Dermis blood vessel endothelial cell (primary cell): Measurements from ENCODE around the gene ABLIM3. TPM values are rescaled to one million over a fixed set of nuclear protein-coding genes. Genes with fewer than 3 reads are reported as not detected.
"Not testable (repeated sequence)": the region's sequence is repeated elsewhere in the genome, so short reads cannot be mapped to it uniquely, and the experiment has no call there.

ENCODE experiments used
- DNase-seq: peaks from one replicate; pipeline ENCODE4 v3.0.0; 2010
- total RNA-seq: library from RNA; depleted of rRNA; stranded (reverse); fragments of >200 nt; gene quantifications from 2 replicates; pipeline ENCODE4 v1.2.3, GENCODE V29; 2014

Gene ABLIM3
- total RNA-seq, 1 donor from 2014 or later, result 29.8 TPM

DNA sequence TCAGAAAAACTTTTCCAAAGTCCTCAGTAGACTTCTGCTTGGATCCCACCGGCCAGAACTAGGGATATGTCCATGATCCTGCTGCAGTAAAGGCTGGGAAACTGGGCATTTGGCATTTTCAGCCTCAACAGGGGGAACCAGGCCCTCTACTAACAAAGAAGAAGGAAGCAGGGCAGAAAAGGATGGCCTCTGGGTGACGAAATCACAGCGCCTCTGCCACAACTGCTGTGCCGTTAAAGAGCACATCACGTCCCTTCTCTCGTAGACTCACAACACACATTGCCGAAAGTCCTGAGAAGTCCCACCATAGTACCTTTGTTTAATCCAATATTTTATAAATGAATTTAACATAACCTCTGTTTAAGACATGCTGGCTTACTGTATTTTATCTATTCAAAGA is 120.0 kb downstream of the ABLIM3 start:
- no peak for DNase-seq

DNA sequence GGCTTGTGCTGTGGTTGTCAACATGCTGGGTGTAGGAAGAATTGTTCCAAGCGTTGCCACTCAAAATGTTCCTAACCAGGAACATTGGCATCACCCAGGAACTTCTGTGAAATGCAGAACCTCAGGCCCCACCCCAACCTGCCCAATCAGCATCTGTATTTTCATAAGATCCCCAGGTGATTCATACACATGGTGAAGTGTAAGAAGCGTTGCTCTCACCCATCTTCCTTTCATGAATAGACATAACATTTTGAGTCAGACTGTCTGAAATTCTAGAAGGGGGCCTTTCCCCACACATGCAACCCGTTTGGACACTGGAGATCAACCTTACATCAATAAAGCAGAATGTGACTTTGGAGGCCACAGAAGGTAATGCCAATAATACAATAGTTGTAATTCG is 121.0 kb downstream of the ABLIM3 start:
- no peak for DNase-seq

DNA sequence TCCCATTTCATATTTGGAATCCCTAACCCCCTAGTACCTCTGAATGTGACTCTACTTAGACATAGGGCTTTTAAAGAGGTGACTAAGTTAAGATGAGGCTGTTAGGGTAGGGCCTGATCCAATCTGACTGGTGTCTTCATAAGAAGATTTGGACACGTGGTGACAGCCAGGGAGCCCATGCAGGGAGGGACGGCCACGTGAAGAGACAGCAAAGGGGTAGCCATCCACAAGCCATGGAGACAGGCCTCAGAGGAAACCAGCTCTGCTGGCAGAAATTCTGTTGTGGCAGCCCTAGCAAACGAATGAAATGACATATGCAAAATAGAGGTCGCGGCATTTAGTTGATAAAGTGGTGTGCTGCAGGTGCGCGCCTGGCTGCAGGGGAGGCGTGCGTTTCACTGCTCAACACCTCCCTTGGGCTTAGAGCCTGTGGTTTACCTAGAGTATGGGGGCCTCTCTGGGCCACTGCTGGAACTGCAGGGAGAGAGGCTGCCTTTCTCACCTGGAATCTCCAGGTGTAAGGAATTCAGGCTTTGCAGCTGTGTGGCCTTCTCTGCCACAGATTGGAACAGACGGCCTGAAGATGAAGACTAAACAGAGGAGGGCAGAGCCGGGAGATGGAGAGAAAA is 123.3 kb downstream of the ABLIM3 start:
- peak; percentile 27 for DNase-seq

DNA sequence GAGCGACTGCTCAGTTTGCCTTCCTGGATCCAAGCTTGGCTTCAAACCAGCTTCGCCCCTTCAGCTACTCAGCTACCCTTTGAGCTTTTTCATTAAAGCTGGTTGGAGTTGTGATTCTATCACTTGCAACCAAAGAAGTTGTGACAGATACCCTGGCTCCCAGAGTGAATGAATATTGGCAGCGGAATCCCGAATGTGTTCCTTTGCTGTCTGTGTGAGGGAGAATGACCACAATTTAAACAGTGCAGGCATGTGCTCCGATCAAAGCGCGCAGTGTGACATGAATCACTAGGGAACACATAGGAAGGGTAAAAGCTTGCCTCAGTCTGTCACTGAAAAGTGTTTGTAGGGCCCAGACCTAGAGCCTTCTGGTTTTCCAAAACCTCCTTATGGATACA is 123.8 kb downstream of the ABLIM3 start:
- DNase-seq, result no peak

DNA sequence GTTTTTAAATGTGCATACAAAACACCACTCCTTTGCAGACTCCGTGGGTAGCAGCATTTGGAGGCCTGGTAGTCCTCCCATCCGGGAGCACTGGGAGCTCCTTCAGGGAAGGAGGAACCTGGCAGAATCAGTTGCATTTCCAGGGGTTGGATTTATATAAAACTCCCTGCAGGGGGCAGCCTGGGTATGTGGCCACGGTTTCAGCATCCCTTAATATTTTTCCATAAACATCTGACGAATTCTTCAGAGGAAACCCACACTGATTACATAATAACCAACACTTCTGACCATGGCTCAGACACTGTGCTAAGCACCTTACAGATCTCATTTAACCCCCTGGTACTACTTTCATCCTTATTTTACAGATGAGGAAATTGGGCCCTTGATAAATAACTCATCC is 124.3 kb downstream of the ABLIM3 start:
- DNase-seq, result peak; percentile 85

DNA sequence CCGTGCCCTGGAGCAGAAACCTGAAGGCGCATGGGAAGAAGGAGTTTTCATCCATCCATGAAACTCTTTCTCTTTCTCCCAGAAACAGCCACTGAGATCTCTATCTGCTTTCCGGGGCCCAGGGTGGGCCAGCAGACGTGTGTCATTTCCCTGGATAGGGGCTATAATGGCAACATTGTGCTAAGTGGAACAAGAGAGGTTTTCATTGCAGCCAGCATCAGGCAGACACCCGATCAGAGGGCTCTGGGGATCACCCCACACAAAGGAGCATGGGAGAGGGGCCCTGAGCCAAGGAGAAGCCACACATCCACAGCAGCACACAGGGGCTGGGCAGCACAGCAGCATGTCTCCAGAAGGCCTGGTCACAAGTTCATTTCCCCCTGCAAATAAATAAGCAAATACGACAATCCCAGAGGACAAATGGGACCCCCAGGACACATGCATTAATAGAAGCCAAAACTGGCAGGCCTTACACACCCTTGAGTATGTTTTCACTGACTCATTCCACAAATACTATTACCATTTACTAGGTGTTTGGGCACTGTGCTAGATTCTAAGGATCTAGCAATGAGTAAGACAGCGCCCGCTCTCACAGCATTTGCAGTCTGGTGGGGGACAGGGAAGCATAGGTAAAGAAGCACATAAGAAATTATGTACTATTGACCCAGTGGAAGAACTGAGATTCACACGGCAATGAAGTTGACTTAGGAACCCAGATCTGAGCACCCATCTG is 126.1 kb downstream of the ABLIM3 start:
- DNase-seq, result no peak

DNA sequence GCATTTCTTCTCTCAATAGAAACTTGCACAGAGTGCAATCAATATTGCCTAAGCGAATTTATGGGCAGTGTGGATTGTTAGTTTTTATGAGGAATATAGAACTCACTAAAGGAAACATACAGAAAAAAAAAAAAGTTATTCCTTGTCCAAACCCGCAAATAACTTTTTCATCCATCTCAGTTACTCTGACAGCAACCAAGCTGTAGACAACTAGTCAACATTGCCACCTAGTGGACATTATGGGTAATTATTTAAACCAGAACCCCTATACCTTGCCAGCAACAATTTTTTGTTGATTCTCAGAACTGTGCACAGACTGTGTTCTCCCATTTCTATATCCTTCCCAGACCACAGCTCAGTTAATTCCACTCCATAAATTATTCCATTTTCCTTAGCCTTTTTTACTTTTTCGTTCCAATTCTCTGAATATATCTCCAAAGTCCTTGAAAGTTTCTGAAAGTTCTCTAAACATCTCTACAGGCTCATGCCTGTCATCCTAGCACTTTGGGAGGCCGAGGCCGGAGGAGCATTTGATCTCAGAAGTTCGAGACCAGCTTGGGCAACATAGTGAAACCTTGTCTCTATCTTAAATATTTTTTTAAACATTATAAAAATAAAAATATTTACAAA is 127.8 kb downstream of the ABLIM3 start:
- peak; percentile 68 for DNase-seq

DNA sequence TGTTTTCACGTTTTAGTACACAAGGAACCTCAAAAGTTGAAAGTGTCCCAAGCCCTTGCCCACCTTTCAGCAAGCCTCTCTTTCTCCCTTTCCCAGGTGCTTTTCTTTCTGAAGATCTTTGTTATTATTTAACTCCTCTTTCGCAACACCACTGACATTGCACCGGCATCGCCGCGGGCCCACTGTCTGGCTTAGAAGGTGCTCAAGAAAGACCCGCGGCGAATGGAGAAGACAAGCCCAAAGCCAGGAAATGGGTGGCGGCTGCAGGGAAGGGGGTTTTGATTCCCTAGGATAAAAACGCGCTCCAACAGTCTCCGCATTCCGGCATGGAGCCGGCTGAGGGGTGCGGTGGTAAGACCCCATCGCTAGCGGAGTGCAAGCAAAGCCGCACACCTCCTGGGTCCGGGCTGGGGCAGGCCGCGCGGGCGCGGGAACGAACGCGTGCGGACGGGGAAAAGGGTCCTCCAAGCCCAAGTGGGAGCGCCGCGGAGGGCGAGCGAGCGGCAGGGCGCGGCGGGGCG is 130.0 kb downstream of the ABLIM3 start:
- DNase-seq, result no peak

DNA sequence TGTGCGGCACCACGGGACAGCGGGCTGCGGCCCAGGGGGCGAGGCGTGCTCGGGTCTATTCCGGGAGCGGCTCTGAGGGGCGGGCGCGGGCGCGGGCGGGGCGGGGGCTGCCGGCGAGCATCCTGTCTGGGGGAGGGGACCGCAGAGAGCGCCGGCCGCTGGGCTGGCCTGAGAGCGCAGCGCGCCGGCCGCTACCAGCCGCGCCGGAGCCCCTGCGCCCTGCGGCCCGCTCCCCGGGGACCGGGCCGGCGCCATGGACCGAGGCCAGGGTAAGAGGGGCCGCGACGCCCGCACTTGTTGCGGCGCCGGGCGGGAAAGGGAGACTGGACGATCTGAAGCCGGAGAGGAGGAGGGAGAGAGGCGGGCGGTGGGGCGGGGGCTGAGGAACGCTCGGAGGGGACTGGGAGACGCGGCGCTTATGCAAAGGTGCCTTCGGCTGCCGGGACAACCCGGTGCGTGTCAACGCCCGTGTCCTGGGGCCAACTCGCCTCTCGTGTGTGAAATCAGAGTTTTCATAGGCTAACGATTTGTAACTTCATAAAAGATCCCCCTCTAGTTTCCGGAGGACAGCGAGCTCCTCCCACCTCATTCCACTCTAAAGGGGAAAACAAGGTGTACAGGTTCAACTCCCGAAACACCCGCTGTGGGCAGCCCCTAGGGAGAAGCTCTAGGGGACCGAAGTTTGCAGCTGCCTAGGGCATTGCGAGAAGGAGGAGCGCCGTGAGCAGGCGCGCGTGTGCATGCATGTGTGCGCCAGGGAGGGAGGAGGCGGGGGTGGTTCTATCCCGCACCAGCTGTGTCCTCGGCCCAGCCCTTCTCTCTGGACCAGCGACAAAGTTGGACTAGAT is 130.6 kb downstream of the ABLIM3 start, which contains the start of gene AFAP1L1:
AFAP1L1 (plus strand) TSS at position 144 of the 848 bp plus-strand sequence; CDS start at position 254, 110 bp downstream.
- peak; percentile 86 for DNase-seq

DNA sequence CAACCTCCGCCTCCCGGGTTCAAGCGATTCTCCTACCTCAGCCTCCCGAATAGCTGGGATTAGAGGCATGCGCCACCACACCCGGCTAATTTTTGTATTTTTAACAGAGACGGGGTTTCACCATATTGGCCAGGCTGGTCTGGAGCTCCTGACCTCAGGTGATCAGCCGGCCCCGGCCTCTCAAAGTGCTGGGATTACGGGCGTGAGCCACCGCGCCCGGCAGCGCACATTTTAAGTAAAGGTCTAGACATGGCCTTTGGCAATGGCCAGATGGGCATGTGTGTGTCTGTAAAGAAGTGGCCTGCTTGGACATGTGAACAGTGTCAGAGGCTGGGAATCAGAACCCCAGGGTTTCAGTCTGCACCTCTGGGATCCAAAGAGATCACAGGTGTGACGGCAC is 131.5 kb downstream of the ABLIM3 start:
- not testable (repeated sequence) for DNase-seq

DNA sequence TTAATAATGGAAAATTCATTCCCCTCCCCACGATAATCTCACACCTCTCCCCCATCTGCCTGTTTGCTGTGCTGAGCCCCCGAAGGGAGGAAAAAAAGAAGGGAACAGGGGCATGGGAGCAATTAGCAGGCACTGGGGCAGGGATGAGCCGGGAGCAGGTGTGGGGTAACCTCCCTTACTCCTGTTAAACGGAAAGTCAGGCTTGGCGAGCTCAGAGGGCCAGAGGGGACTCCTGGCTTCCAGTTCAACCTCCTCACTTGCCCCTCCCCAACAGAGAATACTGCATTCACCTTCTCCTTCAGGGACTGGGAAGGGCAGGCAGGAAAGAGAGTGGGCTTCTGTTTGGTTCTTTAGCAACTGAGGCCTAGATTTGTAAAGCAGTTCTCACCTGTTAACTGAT is 131.9 kb downstream of the ABLIM3 start:
- no peak for DNase-seq

DNA sequence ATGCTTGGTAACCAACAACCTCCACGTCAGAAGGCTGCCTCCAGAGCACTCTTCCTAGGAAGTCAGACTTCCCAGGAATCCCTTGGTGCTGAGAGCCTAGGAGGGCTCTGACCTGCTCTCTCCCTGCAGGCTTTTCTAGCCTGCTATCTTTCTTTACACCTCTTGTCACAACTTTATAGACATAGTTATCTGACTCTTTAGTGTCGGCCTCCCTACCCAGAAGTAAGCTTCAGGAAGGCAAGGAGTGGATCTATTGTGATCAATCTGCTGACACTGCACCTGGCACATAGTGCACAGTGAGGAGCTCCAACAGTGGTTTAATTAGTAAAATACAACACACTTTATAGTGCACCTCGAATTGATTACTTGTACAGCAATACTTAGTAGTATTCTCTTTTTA is 132.7 kb downstream of the ABLIM3 start:
- peak; percentile 39 for DNase-seq

DNA sequence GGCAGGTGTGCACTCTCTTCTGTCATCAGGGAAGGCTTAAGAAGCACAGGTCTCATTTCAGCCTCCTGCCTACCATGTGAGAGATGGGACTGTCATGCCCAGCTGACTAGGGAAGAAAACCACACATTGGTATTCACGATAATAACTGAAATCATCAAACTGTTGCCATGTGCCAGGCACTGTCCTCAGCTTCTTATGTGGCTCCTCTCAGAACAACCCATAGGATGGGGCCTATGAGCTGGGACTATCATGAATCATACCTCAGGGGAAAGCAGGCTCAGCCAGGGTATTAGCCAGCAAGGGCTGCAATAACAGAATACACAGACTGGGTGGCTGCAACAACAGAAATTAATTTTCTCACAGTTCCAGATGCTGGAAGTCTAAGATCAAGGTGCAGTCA is 133.6 kb downstream of the ABLIM3 start:
- DNase-seq, result no peak

DNA sequence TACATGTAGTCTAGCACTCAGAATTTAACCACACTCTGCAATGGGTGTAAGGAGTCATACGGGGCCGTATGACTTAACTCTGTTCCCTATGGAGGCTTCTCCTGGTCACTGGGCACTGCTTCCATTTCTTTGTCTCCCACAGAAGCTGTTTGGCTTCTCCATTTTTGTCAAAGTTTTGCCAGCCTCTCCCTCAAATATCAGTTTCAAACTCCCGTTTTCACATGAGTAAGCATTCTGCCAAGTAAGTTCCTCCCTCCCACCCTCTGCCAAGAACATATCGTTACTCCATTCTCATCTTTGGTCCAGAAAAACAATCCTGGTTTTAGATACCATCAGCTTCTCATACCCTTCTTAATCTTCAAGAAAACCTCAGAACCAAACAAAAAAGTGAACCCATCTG is 136.5 kb downstream of the ABLIM3 start:
- no peak for DNase-seq

DNA sequence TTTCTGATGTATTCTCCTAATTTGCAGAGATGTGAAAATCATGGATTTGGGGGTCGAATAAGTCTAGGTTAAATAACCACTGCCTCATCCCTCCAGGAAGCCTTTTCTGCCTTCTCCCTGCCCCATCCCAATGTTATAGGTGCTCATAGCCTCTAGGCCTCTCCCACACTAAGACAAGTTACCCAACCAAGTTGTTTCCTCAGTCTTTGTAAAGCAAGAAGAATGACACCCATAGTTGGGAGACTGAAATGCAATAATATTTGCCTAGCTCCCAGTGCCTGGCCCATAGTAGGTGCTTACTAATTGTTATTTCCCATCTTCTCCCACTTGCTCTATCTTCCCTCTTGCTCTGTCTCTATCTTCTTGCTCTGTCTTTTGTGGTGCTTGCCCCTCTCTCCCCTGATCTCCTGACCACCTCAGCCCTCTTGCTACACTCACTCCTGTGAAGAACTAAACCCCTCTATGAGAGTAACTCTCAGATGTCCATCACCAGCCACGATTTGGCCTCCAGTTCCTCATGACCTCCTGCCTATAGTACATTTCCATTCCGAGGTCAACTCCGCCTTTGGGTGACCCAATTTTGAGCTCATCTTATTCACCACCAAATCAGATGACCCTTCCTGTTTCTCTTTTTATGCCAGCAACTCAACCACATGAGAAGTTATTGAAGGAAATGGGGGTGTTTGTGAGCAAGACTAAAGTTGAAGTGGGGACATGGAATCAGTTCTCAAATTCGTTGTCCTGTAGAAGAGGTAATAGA is 137.3 kb downstream of the ABLIM3 start:
- DNase-seq, result no peak

DNA sequence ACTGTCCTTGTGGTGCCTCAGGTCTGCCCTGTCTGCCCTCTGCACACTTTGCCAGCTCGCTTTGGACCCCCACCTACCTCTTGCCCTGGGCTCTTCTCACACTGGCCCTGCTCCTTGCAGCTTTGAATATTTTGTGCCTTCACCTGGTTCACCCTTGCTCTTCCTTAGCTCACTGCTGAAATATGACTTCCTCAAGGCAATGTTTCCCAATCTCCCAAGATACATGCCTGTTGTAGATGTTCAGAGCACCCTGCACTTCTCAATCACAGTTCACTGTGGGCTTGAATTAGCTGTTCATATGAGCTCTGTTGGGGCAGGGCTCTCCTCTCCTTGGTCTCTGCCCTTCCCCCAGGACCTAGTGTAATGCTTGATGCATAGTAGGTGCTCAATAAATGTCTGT is 138.4 kb downstream of the ABLIM3 start:
- no peak for DNase-seq

DNA sequence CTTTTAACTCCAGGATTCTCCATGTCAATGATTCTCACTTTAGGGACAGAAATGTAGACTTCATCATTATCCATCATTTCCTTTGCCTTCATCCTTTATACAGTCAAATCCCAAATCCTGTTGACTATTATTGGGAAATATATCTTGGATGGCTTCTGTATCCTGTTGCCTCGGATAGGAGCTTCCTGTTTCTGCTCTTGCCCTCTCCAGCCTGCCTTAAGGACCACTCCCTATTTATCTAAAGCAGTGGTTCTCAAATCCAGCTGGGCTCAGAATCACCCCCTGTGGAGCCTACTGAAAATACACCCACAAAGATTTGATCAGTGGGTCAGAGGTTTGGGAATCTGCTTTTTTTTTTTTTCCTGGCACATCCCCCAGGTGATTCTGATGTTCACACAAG is 138.8 kb downstream of the ABLIM3 start:
- no peak for DNase-seq

DNA sequence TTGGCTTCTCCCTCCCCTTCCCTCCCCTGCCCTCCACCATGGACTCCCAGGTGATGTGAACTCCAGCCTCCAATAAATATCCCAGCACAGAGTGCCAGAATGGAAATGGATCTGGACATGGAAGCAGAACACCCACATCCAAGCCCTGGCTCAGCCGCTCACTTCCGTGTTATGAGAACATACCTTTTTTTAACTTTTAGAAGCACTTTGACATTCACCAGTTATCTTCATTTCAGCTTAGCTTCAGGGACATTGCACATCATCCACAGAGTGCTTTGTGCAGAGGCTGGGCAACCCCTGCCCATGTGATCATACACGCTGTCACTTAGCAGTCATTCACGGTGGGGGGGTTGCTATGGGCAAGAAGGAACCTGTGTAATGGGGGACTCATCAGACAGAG is 139.5 kb downstream of the ABLIM3 start:
- no peak for DNase-seq

DNA sequence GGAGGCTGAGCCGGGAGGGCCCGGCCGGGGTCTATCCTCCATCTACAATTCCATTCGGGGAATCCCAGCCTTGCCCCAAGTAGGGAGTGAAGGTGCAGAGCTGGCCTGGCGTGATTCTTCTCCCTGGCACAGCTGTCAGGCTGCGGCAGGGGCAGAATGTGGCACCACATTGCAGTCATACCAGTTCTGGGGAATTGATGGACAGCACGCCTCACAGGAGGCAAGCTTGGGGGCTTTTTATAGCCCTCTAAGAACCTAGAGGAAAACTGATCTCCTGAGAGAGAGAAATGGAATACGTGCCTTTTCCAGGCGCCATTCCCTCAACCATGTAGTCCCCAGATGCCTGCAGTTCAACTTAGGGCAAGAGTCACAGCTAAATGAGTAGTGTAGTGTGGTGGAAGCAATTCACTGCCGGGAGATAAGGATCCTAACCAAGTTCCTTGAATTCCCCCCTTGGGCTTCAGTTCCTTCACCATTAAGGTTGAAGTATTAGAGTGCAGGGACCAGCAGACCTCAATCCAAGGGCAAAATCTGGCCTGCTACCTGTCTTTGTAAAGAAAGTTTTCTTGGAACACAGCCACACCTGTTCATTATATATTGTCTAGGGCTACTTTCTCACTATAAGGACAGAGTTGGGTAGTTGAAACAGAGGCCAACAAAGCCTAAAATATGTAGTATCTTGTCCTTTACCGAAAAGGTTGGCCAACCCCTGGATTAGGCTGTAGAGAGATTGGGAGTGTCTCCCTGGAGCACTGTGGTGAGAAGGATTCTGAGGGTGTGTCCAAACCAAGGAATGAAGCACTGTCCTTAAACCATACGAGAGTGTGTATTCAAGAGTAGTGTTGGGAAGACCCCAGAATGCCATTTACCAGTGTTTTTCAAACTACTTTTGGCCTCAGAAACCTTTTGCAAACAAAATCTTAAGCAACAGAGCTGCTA is 141.0 kb downstream of the ABLIM3 start:
- no peak for DNase-seq

DNA sequence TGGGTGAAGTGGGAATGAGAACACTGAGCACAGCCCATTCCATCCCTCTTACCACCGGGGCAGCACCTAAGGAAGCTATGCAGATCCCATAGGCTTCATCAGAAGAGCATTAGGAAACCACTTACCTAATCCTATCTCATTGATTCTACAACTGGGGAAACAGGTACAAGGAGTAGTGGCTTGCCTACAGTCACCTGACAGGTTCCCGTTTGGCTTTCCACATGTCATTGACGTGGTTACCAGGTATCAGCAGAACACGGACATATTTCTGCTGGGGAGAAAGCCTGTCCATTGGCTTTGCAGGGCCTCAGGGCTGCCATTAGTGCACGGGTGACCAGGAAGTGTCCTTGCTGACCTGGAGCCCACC is 141.7 kb downstream of the ABLIM3 start:
- no peak for DNase-seq
